A549 (cell line): Measurements from ENCODE around the gene SPTA1. TPM values are rescaled to one million over a fixed set of nuclear protein-coding genes. Genes with fewer than 3 reads are reported as not detected.

Experiments used
- ATAC-seq, 2 experiments: fragments of 200-7000 bp in 1 of 2; fragments of >200 bp in 1 of 2; cut with Nextera tagmentation in 1 of 2; cut with Tn5 transposase in 1 of 2; 3 replicates each; pipeline versions ENCODE4 v1.8.0 to v1.9.1; 2018 to 2020; ENCODE audit warnings: mild to moderate bottlenecking in 1 of 2, moderate library complexity in 1 of 2
- CTCF ChIA-PET: fragments of 300-600 bp; sonication (Branson Sonifier 250); formaldehyde crosslinking; extraction: SDS; loops from one replicate; lab custom pipeline; 2021; ENCODE audit warnings: antibody characterized with exemption, inconsistent platforms; lab: Yijun Ruan, JAX
- POLR2A ChIA-PET: fragments of 350-600 bp; formaldehyde crosslinking; extraction: SDS; loops from one replicate; lab custom pipeline; 2021; ENCODE audit warnings: antibody characterized with exemption, inconsistent platforms; lab: Yijun Ruan, JAX
- DNase-seq, 2 experiments: peaks; one replicate each; pipeline versions ENCODE4 v3.0.0 to v3.0.0-alpha.2; 2011 to 2016; ENCODE audit warnings: low read depth in 1 of 2, low spot score in 1 of 2
- FAIRE-seq: peaks from 2 replicates; lab custom pipeline; 2011; peaks lifted over from hg19 to GRCh38; lab: Jason Lieb, UNC
- H3K27ac ChIP-seq, 2 experiments: fragments of >200 bp; sonication (Bioruptor Twin); formaldehyde crosslinking; 3 replicates each; pipeline ENCODE4 v1.5.1; 2016 to 2017
- H3K4me1 ChIP-seq: fragments of >200 bp; sonication (Bioruptor Twin); formaldehyde crosslinking; 3 replicates; pipeline ENCODE4 v1.6.1; 2016
- H3K4me2 ChIP-seq: fragments of >200 bp; sonication (Bioruptor Twin); formaldehyde crosslinking; 3 replicates; pipeline ENCODE4 v1.6.1; 2016
- H3K4me3 ChIP-seq: fragments of >200 bp; sonication (Bioruptor Twin); formaldehyde crosslinking; 3 replicates; pipeline ENCODE4 v1.5.1; 2016
- H3K9me3 ChIP-seq: fragments of >200 bp; sonication (Bioruptor Twin); formaldehyde crosslinking; 3 replicates; pipeline ENCODE4 v1.6.1; 2016
- ATOH8 ChIP-seq: fragments of 250-450 bp; sonication (Bioruptor Pico); IDR thresholded peaks from 2 replicates; pipeline ENCODE4 v1.5.0; 2020; ENCODE audit warnings: low read depth, mild to moderate bottlenecking, moderate library complexity
- BCL3 ChIP-seq: fragments of >200 bp; sonication (Bioruptor Twin); formaldehyde crosslinking; IDR thresholded peaks from 3 replicates; pipeline ENCODE4 v1.6.1; 2016
- CBX8 ChIP-seq: fragments of 200-600 bp; sonication (generic); IDR thresholded peaks from 2 replicates; pipeline ENCODE4 v1.6.1; 2016
- CEBPB ChIP-seq, 2 experiments: fragments of >200 bp in 1 of 2; sonication (Bioruptor Twin) in 1 of 2; formaldehyde crosslinking in 1 of 2; IDR thresholded peaks; 2 replicates each; pipeline ENCODE4 v1.6.1; 2012 to 2016
- EHMT2 ChIP-seq: fragments of 200-600 bp; sonication (generic); IDR thresholded peaks from 2 replicates; pipeline ENCODE4 v1.6.1; 2016; ENCODE audit warnings: antibody characterized with exemption, low read depth, mild to moderate bottlenecking, moderate library complexity
- ELK1 ChIP-seq: fragments of 150-350 bp; IDR thresholded peaks from 2 replicates; pipeline ENCODE4 v1.6.1; 2014; ENCODE audit warnings: low read depth, mild to moderate bottlenecking, low read length
- EP300 ChIP-seq, 2 experiments: fragments of >200 bp; sonication (Bioruptor Twin); formaldehyde crosslinking; IDR thresholded peaks; 2 replicates in 1 of 2; 3 replicates in 1 of 2; pipeline ENCODE4 v1.6.1; 2016 to 2017
- ESRRA ChIP-seq: fragments of 150-350 bp; IDR thresholded peaks from 2 replicates; pipeline ENCODE4 v1.6.1; 2014; ENCODE audit warnings: mild to moderate bottlenecking, low read length, borderline replicate concordance
- HES2 ChIP-seq: fragments of >200 bp; sonication (Bioruptor Twin); formaldehyde crosslinking; IDR thresholded peaks from 2 replicates; pipeline ENCODE4 v1.6.1; 2016
- HMGXB4 ChIP-seq: fragments of 250-450 bp; sonication (Bioruptor Pico); IDR thresholded peaks from 2 replicates; pipeline ENCODE4 v1.5.0; 2021; ENCODE audit warnings: mild to moderate bottlenecking, moderate library complexity, borderline replicate concordance
- HOXB13 ChIP-seq: fragments of 250-450 bp; sonication (Bioruptor Pico); IDR thresholded peaks from 2 replicates; pipeline ENCODE4 v1.5.0; 2020; ENCODE audit warnings: low read depth, mild to moderate bottlenecking, moderate library complexity
- JUN ChIP-seq, 2 experiments: fragments of >200 bp; sonication (Bioruptor Twin); formaldehyde crosslinking; IDR thresholded peaks; 2 replicates in 1 of 2; 3 replicates in 1 of 2; pipeline ENCODE4 v1.6.1; 2016 to 2017
- KDM1A ChIP-seq: fragments of 200-600 bp; sonication (generic); IDR thresholded peaks from 2 replicates; pipeline ENCODE4 v1.6.1; 2016; ENCODE audit warnings: low read depth, mild to moderate bottlenecking
- KDM5A ChIP-seq: fragments of 200-600 bp; sonication (generic); IDR thresholded peaks from 2 replicates; pipeline ENCODE4 v1.6.1; 2016; ENCODE audit warnings: antibody characterized with exemption, mild to moderate bottlenecking
- MAFK ChIP-seq: fragments of 450-650 bp; IDR thresholded peaks from 2 replicates; pipeline ENCODE4 v1.6.1; 2014; ENCODE audit not compliant: partially characterized antibody
- NR3C1 ChIP-seq: fragments of >200 bp; sonication (Bioruptor Twin); formaldehyde crosslinking; IDR thresholded peaks from 3 replicates; pipeline ENCODE4 v1.6.1; 2017
- PBX3 ChIP-seq: IDR thresholded peaks from 2 replicates; pipeline ENCODE4 v1.6.1; 2012
- REST ChIP-seq: fragments of 200-600 bp; sonication (generic); IDR thresholded peaks from 2 replicates; pipeline ENCODE4 v1.6.1; 2016; ENCODE audit warnings: antibody characterized with exemption, mild to moderate bottlenecking, moderate library complexity
- RFX5 ChIP-seq: fragments of 450-650 bp; IDR thresholded peaks from 2 replicates; pipeline ENCODE4 v1.7.1; 2014; ENCODE audit warnings: antibody characterized with exemption, mild to moderate bottlenecking, moderate library complexity
- TP53 ChIP-seq: fragments of 250-450 bp; sonication (Bioruptor Pico); IDR thresholded peaks from 2 replicates; pipeline ENCODE4 v1.5.0; 2021; ENCODE audit warnings: mild to moderate bottlenecking, moderate library complexity
- USF2 ChIP-seq: fragments of 450-650 bp; IDR thresholded peaks from 2 replicates; pipeline ENCODE4 v1.6.1; 2014; ENCODE audit warnings: antibody characterized with exemption
- ZC3H11A ChIP-seq: fragments of 450-650 bp; IDR thresholded peaks from 2 replicates; pipeline ENCODE4 v1.6.1; 2014; ENCODE audit warnings: antibody characterized with exemption, mild to moderate bottlenecking
- ZFP36 ChIP-seq: fragments of 450-650 bp; IDR thresholded peaks from 2 replicates; pipeline ENCODE4 v1.6.1; 2014; ENCODE audit warnings: borderline replicate concordance; ENCODE audit not compliant: partially characterized antibody
- ZNF302 ChIP-seq: fragments of 250-450 bp; sonication (Bioruptor Pico); IDR thresholded peaks from 2 replicates; pipeline ENCODE4 v1.9.0; 2021; ENCODE audit warnings: inconsistent platforms, mild to moderate bottlenecking, moderate library complexity
- WGBS: methylation state at CpG from one replicate; pipeline ENCODE4 v1.1.6; 2017; ENCODE audit errors: missing lambda C conversion rate; 5-methylcytosine and 5-hydroxymethylcytosine counted together
- polyA plus RNA-seq, 4 experiments: library from polyadenylated mRNA; depleted of rRNA in 3 of 4; stranded (reverse); fragments of >200 nt; fragmentation: RNase III in 1 of 4; extraction: RNeasy Plus Mini Kit Qiagen cat#74134 plus additional on column Dnase treatment in 1 of 4; gene quantifications; 2 replicates in 3 of 4; 3 replicates in 1 of 4; pipeline ENCODE4 v1.2.3, GENCODE V29; 2011 to 2017

The SPTA1 gene
- polyA plus RNA-seq, 2 of the 4 experiments (the other 2 are of a cell fraction), result 0.10 TPM; not detected in 1

GRCh38 chr1:158675563-158676323 lies 10.8 kb downstream of the SPTA1 start:
- WGBS, result 5% methylated on average over 4 of the region's 4 CpGs
- Histone ChIP-seq H3K9me3 (no peaks in the 10 kb centered on the region), H3K4me3 (no peak overlapping the region), H3K4me2 (no peak overlapping the region), H3K27ac (no peak overlapping the region), H3K4me1 (no peaks in the 10 kb centered on the region)
- FAIRE-seq, result no peak
- TF ChIP-seq USF2 (no peak), HES2 (no peak), TP53 (CRISPR knock-in tag) (no peak), REST (no peak), JUN (IDR thresholded peaks at IDR 0.05) (no peak), BCL3 (no peak), PBX3 (no peak), ZC3H11A (no peak), CEBPB (IDR thresholded peaks at IDR 0.05) (no peak), MAFK (no peak), KDM1A (no peak), EHMT2 (no peak), EP300 (IDR thresholded peaks at IDR 0.05) (no peak), ESRRA (no peak)
- no peak for DNase-seq
- no peak for ATAC-seq
- CTCF ChIA-PET, result no interaction called here
- POLR2A ChIA-PET, result no interaction called here

- ChIA-PET POLR2A (no interaction called here), CTCF (no interaction called here)
- H3K27ac ChIP-seq, result no peak overlapping the region
- WGBS, result 26% methylated on average over 7 of the region's 7 CpGs
- no peaks in the 10 kb centered on the region for H3K4me1 ChIP-seq
- H3K4me2 ChIP-seq, result no peak overlapping the region
- no peak for DNase-seq
- H3K9me3 ChIP-seq, result no peaks in the 10 kb centered on the region
- no peak overlapping the region for H3K4me3 ChIP-seq
- ATAC-seq, result no peak
- no peak for FAIRE-seq
- TF ChIP-seq HOXB13 (CRISPR knock-in tag) (no peak), NR3C1 (no peak), RFX5 (no peak), PBX3 (no peak), ZNF302 (no peak), MAFK (no peak), ZFP36 (no peak), ESRRA (no peak), HMGXB4 (no peak), KDM5A (no peak), CBX8 (no peak), JUN (IDR thresholded peaks at IDR 0.05) (no peak), ATOH8 (CRISPR knock-in tag) (no peak), ELK1 (no peak)
These were observed 12.2 kb downstream of the SPTA1 start for GRCh38 chr1:158674302-158674701.
